Mononuclear cell (primary cell): ENCODE data around the gene GCN1. TPM values are rescaled to one million over a fixed set of nuclear protein-coding genes. Genes with fewer than 3 reads are reported as not detected.

Experiments used
- H3K27me3 ChIP-seq: 2 replicates; pipeline ENCODE4 v1.6.0; 2011; ENCODE audit warnings: low read length, control low read depth; ENCODE audit not compliant: insufficient read depth
- H3K4me1 ChIP-seq: 2 replicates; pipeline ENCODE4 v1.5.1; 2011; ENCODE audit warnings: mild to moderate bottlenecking, low read length, control low read depth; ENCODE audit not compliant: insufficient read depth
- H3K4me3 ChIP-seq: 2 replicates; pipeline ENCODE4 v1.5.1; 2011; ENCODE audit warnings: mild to moderate bottlenecking, low read length, moderate library complexity
- H3K9me3 ChIP-seq: 2 replicates; pipeline ENCODE4 v1.5.1; 2011; ENCODE audit warnings: low read depth, mild to moderate bottlenecking, control low read depth, low read length
- total RNA-seq: library from RNA; depleted of rRNA; stranded (reverse); fragments of >200 nt; gene quantifications from one replicate; pipeline ENCODE4 v1.2.3, GENCODE V29; 2012

Gene GCN1
- total RNA-seq, 1 donor: 159 TPM

DNA sequence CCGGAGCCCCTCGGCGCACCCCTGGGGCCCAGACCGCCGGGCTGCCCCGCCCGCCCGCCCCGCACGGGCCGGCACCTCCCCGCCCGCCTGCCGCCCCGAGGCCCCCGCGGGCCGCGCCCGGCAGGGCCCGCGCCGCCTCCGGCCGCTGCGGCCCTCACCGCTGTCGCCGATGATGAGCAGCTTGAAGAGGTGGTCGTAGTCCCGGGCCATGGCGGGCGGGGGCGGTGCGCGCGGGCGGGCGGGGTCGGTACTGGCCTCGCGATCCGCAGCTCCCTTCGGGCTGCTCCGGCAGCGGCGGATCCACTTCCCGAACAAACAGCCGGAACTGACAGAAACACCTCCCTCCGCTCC, 78.1 kb downstream of the GCN1 start, which contains the start of gene RAB35:
Gene RAB35 (minus strand): TSS at position 313 of the 351 bp plus-strand sequence. CDS start 103 bp downstream, at position 210.
- Histone ChIP-seq H3K4me3 (peak within 1 kb of the TSS; percentile 81), H3K9me3 (no peaks in the 10 kb centered on the region), H3K4me1 (peaks cover 75% of the 10 kb centered on the region)

GRCh38 chr12:120115692-120116440, 78.6 kb downstream of the GCN1 start:
- no peaks in the 10 kb centered on the region for H3K27me3 ChIP-seq
- H3K9me3 ChIP-seq: no peaks in the 10 kb centered on the region
- peaks cover 75% of the 10 kb centered on the region for H3K4me1 ChIP-seq
- H3K4me3 ChIP-seq: peak overlapping the region; percentile 81

More for the DNA sequence above, 78.1 kb downstream of the GCN1 start, which contains the start of gene RAB35:
- H3K27me3 ChIP-seq: no peaks in the 10 kb centered on the region

GRCh38 chr12:120115066-120115465, 79.4 kb downstream of the GCN1 start:
- Histone ChIP-seq H3K9me3 (no peaks in the 10 kb centered on the region), H3K4me3 (peak overlapping the region; percentile 81), H3K27me3 (no peaks in the 10 kb centered on the region), H3K4me1 (peaks cover 78% of the 10 kb centered on the region)

GRCh38 chr12:120110550-120111501, 83.7 kb downstream of the GCN1 start:
- peaks cover 70% of the 10 kb centered on the region for H3K4me1 ChIP-seq
- no peak overlapping the region for H3K4me3 ChIP-seq
- H3K9me3 ChIP-seq: no peaks in the 10 kb centered on the region
- H3K27me3 ChIP-seq: no peaks in the 10 kb centered on the region

GRCh38 chr12:120109570-120110267, 84.8 kb downstream of the GCN1 start:
- H3K4me1 ChIP-seq: peaks cover 59% of the 10 kb centered on the region

DNA sequence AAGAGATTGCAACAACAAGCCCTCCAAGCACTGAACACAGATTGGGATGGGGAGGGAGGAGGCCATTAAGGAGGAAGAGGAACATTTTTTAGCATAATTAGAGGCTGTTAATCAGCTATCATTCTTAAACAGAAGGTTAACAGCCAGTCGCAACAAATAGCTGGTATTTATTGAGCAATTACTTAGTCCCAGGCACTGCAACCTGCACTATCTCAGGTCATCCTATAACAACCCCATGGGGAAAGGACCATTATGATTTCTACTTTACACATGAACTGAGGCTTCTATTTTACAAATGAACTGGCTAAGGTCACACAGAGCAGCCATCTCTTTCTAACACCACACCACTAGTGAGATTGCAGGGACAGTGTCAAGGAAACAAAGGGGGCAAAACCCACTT, 88.4 kb downstream of the GCN1 start:
- H3K27me3 ChIP-seq: no peaks in the 10 kb centered on the region
- H3K4me3 ChIP-seq: no peak overlapping the region
- no peaks in the 10 kb centered on the region for H3K9me3 ChIP-seq
- H3K4me1 ChIP-seq: peaks cover 52% of the 10 kb centered on the region

More at GRCh38 chr12:120109570-120110267, 84.8 kb downstream of the GCN1 start:
- no peaks in the 10 kb centered on the region for H3K27me3 ChIP-seq
- no peaks in the 10 kb centered on the region for H3K9me3 ChIP-seq
- H3K4me3 ChIP-seq: no peak overlapping the region

GRCh38 chr12:120103371-120103770, 91.1 kb downstream of the GCN1 start:
- Histone ChIP-seq H3K9me3 (no peaks in the 10 kb centered on the region), H3K4me1 (peaks cover 25% of the 10 kb centered on the region)

DNA sequence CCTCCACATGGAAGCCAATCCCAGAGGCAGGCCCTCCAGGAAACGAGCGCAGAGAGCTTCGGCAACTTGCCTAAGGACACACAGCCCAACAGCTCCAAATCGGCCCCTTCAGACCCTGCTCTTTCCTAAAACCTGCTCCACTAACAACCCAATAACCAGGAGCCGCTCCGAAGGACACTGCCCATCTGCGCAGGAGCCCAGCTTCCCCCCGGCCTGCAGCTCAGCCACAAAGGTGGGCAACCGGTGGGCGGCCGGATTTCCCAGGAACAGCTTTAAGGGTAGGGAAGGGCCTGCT, 91.5 kb downstream of the GCN1 start:
- no peaks in the 10 kb centered on the region for H3K27me3 ChIP-seq
- H3K4me3 ChIP-seq: no peak overlapping the region
- H3K9me3 ChIP-seq: no peaks in the 10 kb centered on the region
- peaks cover 21% of the 10 kb centered on the region for H3K4me1 ChIP-seq

More at GRCh38 chr12:120103371-120103770, 91.1 kb downstream of the GCN1 start:
- H3K27me3 ChIP-seq: no peaks in the 10 kb centered on the region
- no peak overlapping the region for H3K4me3 ChIP-seq

- Histone ChIP-seq H3K9me3 (no peaks in the 10 kb centered on the region), H3K27me3 (no peaks in the 10 kb centered on the region)
These were observed 92.1 kb downstream of the GCN1 start for GRCh38 chr12:120102189-120103043.

DNA sequence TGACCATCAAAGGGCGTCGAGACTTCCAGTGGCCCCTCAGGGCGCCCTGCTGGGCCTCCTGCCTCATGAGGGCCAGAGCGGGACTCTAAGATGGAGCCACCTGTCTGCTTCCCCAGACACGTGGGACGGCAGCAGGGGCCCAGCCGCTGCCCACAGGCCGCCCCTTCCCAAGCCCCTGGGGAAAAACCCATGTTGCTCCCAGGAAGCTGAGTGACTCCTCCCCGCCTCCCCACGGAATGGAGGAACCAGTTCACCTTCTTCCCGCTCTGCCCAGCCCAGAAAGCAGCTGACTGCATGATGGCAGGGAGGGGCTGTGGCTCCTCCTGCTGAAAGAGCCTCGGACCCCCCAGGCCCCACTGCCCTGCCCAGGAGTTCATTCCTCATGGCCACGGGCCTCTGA, 92.9 kb downstream of the GCN1 start:
- Histone ChIP-seq H3K4me1 (peaks cover 18% of the 10 kb centered on the region), H3K9me3 (no peaks in the 10 kb centered on the region), H3K27me3 (no peaks in the 10 kb centered on the region), H3K4me3 (no peak overlapping the region)

More at GRCh38 chr12:120102189-120103043, 92.1 kb downstream of the GCN1 start:
- peaks cover 18% of the 10 kb centered on the region for H3K4me1 ChIP-seq
- H3K4me3 ChIP-seq: no peak overlapping the region

- peaks cover 18% of the 10 kb centered on the region for H3K4me1 ChIP-seq
- no peaks in the 10 kb centered on the region for H3K9me3 ChIP-seq
- no peak overlapping the region for H3K4me3 ChIP-seq
- H3K27me3 ChIP-seq: no peaks in the 10 kb centered on the region
These were observed 93.3 kb downstream of the GCN1 start for GRCh38 chr12:120101182-120101581.

GRCh38 chr12:120100630-120101029, 93.9 kb downstream of the GCN1 start:
- H3K9me3 ChIP-seq: no peaks in the 10 kb centered on the region
- peaks cover 18% of the 10 kb centered on the region for H3K4me1 ChIP-seq
- no peaks in the 10 kb centered on the region for H3K27me3 ChIP-seq
- H3K4me3 ChIP-seq: no peak overlapping the region

GRCh38 chr12:120099738-120100137, 94.8 kb downstream of the GCN1 start:
- Histone ChIP-seq H3K4me1 (peaks cover 18% of the 10 kb centered on the region), H3K4me3 (no peak overlapping the region), H3K9me3 (no peaks in the 10 kb centered on the region), H3K27me3 (no peaks in the 10 kb centered on the region)
